Colonic mucosa (tissue), 4 donors: ENCODE measurements around the gene B9D1. TPM values are rescaled to one million over a fixed set of nuclear protein-coding genes. Genes with fewer than 3 reads are reported as not detected.

ENCODE experiments used
- DNase-seq: peaks from one replicate; pipeline ENCODE4 v3.0.0-alpha.2; 2020
- H3K27ac ChIP-seq: fragments of 200-600 bp; one replicate; pipeline ENCODE4 v1.8.0; 2021
- H3K27me3 ChIP-seq: fragments of 200-600 bp; one replicate; pipeline ENCODE4 v1.8.0; 2021
- H3K36me3 ChIP-seq: fragments of 200-600 bp; one replicate; pipeline ENCODE4 v1.8.0; 2021
- H3K4me1 ChIP-seq: fragments of 200-600 bp; one replicate; pipeline ENCODE4 v1.8.0; 2021; ENCODE audit warnings: mild to moderate bottlenecking
- H3K4me3 ChIP-seq: fragments of 200-600 bp; one replicate; pipeline ENCODE4 v1.8.0; 2021
- H3K9ac ChIP-seq, 2 donors: one replicate each; pipeline ENCODE4 v1.7.0; 2013; ENCODE audit warnings: control low read depth in 2 of 2, low read depth in 2 of 2, low read length in 2 of 2
- H3K9me3 ChIP-seq: fragments of 200-600 bp; one replicate; pipeline ENCODE4 v1.8.0; 2021
- intact Hi-C: fragments of 100-400 bp; cut with DNase I; formaldehyde crosslinking; loops from one replicate; pipeline ENCODE4 v1.14.1; 2022
- total RNA-seq, 2 donors: library from RNA; stranded (reverse); fragmentation: NEBNext Ultra II Directional in 1 of 2; extraction: Animal tissue kit (Norgen Biotek cat#: 25700) in 1 of 2; gene quantifications; one replicate each; pipeline ENCODE4 v1.2.1, GENCODE V29; 2021
- TF ChIP-seq, protein P1 (sequence below): fragments of 200-600 bp; IDR thresholded peaks from one replicate; pipeline ENCODE4 v1.8.0; 2022; ENCODE audit warnings: antibody characterized with exemption, mild to moderate bottlenecking
- donor health status: healthy.
- donor health status: DM: no; HTN: no; CAD: no.
- donor health status: DM: no; HTN: no; CAD: no.

Gene B9D1
- total RNA-seq, 2 donors from 2014 or later, result 5.6 to 11.9 TPM

DNA sequence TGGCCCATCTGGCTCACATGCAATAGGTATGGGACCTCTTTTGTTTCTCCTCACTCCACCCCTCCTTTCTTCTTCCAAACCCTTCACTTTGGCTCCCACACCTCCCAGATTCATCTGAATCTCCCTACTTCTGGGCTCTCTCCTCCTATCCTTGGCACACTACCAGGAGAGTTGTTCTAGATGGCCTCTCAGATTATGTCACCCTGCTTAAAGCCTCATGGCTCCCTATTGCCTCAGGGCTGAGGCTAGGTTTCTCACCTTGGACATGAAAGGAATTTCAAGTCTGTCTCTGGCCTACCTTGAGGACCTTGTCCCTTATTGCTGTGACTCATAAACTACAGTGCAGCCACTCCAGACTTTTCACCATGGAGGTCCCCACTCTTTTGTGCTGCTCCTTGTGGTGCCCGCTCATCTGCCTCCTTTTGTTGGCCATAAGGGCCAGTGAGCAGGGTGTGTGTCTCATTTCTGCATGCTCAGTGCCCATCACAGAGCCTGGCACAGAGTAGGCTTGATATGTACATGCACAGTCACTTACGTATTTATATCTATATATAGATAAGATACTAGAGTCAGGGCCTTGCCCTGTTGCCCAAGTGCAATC, 25.5 kb upstream of the B9D1 start:
- Histone ChIP-seq H3K4me1 (peaks cover 24% of the 10 kb centered on the region), H3K4me3 (no peak overlapping the region), H3K27me3 (no peaks in the 10 kb centered on the region), H3K9me3 (no peaks in the 10 kb centered on the region), H3K36me3 (peaks cover 8% of the 10 kb centered on the region), H3K27ac (peak overlapping the region; percentile 77), H3K9ac (no peak overlapping the region)
- intact Hi-C loops, result no loop called here
- no peak for DNase-seq
- TF ChIP-seq, protein P1, sequence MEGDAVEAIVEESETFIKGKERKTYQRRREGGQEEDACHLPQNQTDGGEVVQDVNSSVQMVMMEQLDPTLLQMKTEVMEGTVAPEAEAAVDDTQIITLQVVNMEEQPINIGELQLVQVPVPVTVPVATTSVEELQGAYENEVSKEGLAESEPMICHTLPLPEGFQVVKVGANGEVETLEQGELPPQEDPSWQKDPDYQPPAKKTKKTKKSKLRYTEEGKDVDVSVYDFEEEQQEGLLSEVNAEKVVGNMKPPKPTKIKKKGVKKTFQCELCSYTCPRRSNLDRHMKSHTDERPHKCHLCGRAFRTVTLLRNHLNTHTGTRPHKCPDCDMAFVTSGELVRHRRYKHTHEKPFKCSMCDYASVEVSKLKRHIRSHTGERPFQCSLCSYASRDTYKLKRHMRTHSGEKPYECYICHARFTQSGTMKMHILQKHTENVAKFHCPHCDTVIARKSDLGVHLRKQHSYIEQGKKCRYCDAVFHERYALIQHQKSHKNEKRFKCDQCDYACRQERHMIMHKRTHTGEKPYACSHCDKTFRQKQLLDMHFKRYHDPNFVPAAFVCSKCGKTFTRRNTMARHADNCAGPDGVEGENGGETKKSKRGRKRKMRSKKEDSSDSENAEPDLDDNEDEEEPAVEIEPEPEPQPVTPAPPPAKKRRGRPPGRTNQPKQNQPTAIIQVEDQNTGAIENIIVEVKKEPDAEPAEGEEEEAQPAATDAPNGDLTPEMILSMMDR, result no peak

DNA sequence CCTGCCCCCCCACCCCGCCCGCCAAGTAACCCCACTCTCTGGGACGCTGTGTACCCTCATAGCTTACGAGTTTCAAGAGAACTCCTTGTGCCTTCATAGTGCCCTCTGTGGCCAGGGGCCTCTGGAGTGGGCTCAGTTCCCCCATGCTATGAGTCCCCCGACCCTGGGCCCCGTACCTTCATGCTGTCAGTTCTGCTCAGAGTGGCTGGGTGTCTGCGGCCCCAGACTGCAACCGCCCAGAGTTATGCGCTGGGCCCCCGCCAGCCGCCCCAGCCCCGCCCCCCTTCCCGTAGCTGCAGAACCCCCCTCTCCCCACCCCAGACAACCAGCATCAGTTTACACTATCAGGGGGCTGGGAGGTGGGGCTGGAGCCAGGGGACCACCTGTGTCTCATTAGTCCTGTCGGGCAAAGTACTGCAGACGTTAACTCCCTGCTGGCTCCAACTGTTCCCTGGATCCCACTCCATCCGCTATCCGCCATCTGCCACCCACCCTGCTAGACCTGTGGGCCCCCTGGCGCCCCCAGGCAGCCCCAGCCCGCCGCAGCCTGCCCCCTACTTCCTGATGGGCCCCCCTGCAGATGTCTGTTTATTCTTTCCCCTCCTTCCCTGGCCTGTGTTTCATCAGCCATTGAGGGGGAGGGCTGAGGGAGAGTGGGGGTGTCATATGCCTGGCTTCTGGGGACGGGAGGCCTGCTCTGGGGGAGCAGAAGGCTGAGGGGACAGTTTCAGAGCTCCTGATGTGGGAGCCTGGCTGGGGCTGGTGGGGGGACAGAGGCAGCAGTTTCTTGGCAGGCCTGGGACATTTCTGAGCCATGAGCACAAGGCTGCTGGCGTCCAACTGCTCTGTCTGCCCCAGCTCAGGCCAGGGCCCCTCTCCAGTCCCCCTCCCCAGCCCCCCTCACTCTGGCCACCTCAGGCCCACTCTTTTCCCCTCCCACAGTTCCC, 24.7 kb upstream of the B9D1 start, which contains the start of gene MFAP4:
TSS of gene MFAP4 (minus strand) at position 217 of the 947 bp plus-strand sequence. CDS start at position 182, 35 bp downstream.
- H3K4me3 ChIP-seq, result peak within 1 kb of the TSS; percentile 9
- H3K4me1 ChIP-seq, result peaks cover 24% of the 10 kb centered on the region
- H3K27me3 ChIP-seq, result no peaks in the 10 kb centered on the region
- intact Hi-C loops, result no loop called here
- DNase-seq, result peak; percentile 53
- TF ChIP-seq, protein P1, result no peak
- H3K36me3 ChIP-seq, result peaks cover 9% of the 10 kb centered on the region
- no peaks in the 10 kb centered on the region for H3K9me3 ChIP-seq
- peak within 1 kb of the TSS; percentile 77 for H3K27ac ChIP-seq
- peak within 1 kb of the TSS; percentile 31 to 52 for H3K9ac ChIP-seq

DNA sequence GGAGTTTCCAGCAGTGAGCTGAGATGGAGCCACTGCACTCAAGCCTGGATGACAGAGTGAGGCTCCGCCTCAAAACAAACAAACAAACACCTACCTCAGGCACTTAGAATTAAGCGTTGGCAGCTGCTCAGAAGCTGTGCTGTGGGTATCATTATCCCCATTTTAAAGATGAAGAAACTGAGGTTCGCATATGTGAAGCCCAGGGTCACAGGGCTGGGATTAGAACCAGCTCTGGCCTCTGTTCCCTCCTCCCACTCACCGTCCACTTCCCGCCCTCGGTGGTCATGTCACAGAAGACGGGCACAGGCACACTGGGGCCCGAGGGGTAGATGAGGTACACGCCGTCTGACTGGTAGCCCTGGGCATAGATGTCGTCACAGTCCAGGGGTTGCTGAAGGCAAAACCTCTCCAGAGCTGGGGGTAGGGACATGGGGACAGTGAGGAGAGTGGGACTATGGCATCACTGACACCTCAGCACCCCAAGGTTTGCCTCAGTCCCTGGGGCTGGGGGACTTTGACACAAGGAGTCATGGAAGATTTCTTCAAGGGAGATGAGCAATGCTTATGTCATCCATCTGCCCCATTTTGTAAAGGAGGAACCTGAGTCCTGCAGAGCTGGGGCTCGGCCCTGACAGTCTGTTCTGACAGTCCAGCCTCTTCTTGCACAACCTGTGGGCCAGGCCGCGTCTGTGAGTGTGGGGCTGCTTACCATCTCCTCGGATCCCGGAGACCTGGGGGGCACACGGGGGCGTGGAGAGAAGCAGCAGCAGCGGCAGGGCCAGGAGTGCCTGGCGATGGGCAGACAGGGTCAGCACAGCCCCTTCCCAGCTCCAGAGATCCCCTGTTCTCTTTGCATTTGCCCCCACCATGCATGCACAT, 23.8 kb upstream of the B9D1 start:
- Histone ChIP-seq H3K9ac (peak overlapping the region; percentile 3 to 16), H3K27me3 (no peaks in the 10 kb centered on the region), H3K36me3 (peaks cover 12% of the 10 kb centered on the region), H3K9me3 (no peaks in the 10 kb centered on the region), H3K4me1 (peaks cover 24% of the 10 kb centered on the region), H3K4me3 (peak overlapping the region; percentile 9), H3K27ac (peak overlapping the region; percentile 77)
- intact Hi-C loops, result no loop called here
- TF ChIP-seq, protein P1, result no peak
- no peak for DNase-seq

DNA sequence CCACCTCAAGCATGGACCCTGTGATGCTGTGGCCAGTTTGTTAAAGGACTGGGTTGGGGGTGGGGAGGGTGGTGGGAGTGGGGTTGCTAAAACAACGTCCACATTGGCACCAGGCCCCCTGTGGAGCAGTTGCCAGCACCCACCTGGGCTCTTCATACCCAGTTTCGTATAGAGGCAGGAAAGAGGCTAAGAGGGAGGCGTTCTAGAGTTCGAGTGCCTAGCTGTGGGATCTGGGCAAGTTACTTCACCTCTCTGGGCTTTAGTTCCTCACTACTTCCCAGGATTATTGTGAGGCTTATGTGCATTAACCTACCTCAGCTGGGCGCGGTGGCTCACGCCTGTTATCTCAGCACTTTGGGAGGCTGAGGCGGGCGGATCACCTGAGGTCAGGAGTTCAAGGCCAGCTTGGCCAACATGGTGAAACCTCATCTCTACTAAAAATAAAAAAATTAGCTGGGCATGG, 23.0 kb upstream of the B9D1 start:
- DNase-seq, result no peak
- H3K4me1 ChIP-seq, result peaks cover 24% of the 10 kb centered on the region
- H3K36me3 ChIP-seq, result peaks cover 20% of the 10 kb centered on the region
- intact Hi-C loops, result no loop called here
- H3K27ac ChIP-seq, result peak overlapping the region; percentile 77
- peak overlapping the region in 1 of 2 donors; percentile 48 for H3K9ac ChIP-seq
- no peaks in the 10 kb centered on the region for H3K9me3 ChIP-seq
- H3K27me3 ChIP-seq, result no peaks in the 10 kb centered on the region
- H3K4me3 ChIP-seq, result peak overlapping the region; percentile 5
- TF ChIP-seq, protein P1, result no peak
